HepG2 (cell line): ENCODE data around the gene GATD1. TPM values are rescaled to one million over a fixed set of nuclear protein-coding genes. Genes with fewer than 3 reads are reported as not detected.
A peak's percentile ranks its signal among the peaks of the same experiment; 100 is the strongest.

Experiments used
- ARID2 ChIP-seq: sonication (generic); formaldehyde crosslinking; IDR thresholded peaks from 2 replicates; pipeline ENCODE4 v1.8.1; 2022; ENCODE audit warnings: mild to moderate bottlenecking, missing genetic modification reagents, borderline replicate concordance
- CBX2 ChIP-seq, 2 experiments: fragments of 200-600 bp in 1 of 2; sonication (generic); formaldehyde crosslinking in 1 of 2; IDR thresholded peaks; 2 replicates each; pipeline versions ENCODE4 v1.7.0 to v1.8.1; 2018 to 2022; ENCODE audit warnings: low read depth in 2 of 2, low read length in 1 of 2, mild to moderate bottlenecking in 1 of 2, missing genetic modification reagents in 1 of 2
- KDM5A ChIP-seq: fragments of 200-600 bp; sonication (generic); IDR thresholded peaks from 2 replicates; pipeline ENCODE4 v1.7.0; 2018; ENCODE audit warnings: antibody characterized with exemption, mild to moderate bottlenecking, low read length, borderline replicate concordance
- KDM5B ChIP-seq: sonication (generic); formaldehyde crosslinking; IDR thresholded peaks from 2 replicates; pipeline ENCODE4 v1.4.0; 2020; ENCODE audit warnings: missing genetic modification reagents, mild to moderate bottlenecking, borderline replicate concordance
- KLF13 ChIP-seq: sonication (generic); formaldehyde crosslinking; IDR thresholded peaks from 2 replicates; pipeline ENCODE4 v1.4.0; 2020; ENCODE audit warnings: mild to moderate bottlenecking, missing genetic modification reagents
- NAIF1 ChIP-seq: sonication (generic); formaldehyde crosslinking; IDR thresholded peaks from 2 replicates; pipeline ENCODE4 v1.5.0; 2020; ENCODE audit warnings: mild to moderate bottlenecking, missing genetic modification reagents, borderline replicate concordance
- PHF20 ChIP-seq: sonication (generic); formaldehyde crosslinking; IDR thresholded peaks from 2 replicates; pipeline ENCODE4 v1.5.0; 2020; ENCODE audit warnings: mild to moderate bottlenecking, missing genetic modification reagents
- PLRG1 ChIP-seq: fragments of 450-650 bp; conservative IDR thresholded peaks from 2 replicates; pipeline ENCODE4 v1.6.1; 2016
- RFX5 ChIP-seq: IDR thresholded peaks from 2 replicates; pipeline ENCODE4 v1.6.1; 2011; ENCODE audit warnings: low read depth, low read length, improper control_type of control experiment
- RORA ChIP-seq: sonication (generic); formaldehyde crosslinking; IDR thresholded peaks from 2 replicates; pipeline ENCODE4 v1.5.0; 2020; ENCODE audit warnings: mild to moderate bottlenecking, missing genetic modification reagents, moderate library complexity
- SP2 ChIP-seq: sonication (generic); formaldehyde crosslinking; IDR thresholded peaks from 2 replicates; pipeline ENCODE4 v1.5.1; 2020; ENCODE audit warnings: mild to moderate bottlenecking, missing genetic modification reagents
- SRSF4 ChIP-seq: fragments of 200-400 bp; formaldehyde crosslinking; IDR thresholded peaks from one replicate; pipeline ENCODE4 v1.6.1; 2018; ENCODE audit warnings: mild to moderate bottlenecking, low read depth, low read length, moderate library complexity; ENCODE audit not compliant: poor library complexity, severe bottlenecking
- TBP ChIP-seq: sonication (generic); formaldehyde crosslinking; IDR thresholded peaks from 2 replicates; pipeline ENCODE4 v1.5.0; 2020; ENCODE audit warnings: missing genetic modification reagents
- TCF7L2 ChIP-seq: IDR thresholded peaks from 2 replicates; pipeline ENCODE4 v1.6.1; 2011; ENCODE audit warnings: mild to moderate bottlenecking, low read depth, low read length, moderate library complexity
- TEAD2 ChIP-seq: sonication (generic); formaldehyde crosslinking; IDR thresholded peaks from 2 replicates; pipeline ENCODE4 v1.9.0; 2021; ENCODE audit warnings: missing genetic modification reagents
- TRIM24 ChIP-seq: sonication (generic); formaldehyde crosslinking; IDR thresholded peaks from 2 replicates; pipeline ENCODE4 v1.8.0; 2022; ENCODE audit warnings: mild to moderate bottlenecking, missing genetic modification reagents
- ZMYM2 ChIP-seq: sonication (generic); formaldehyde crosslinking; IDR thresholded peaks from 2 replicates; pipeline ENCODE4 v1.8.0; 2022; ENCODE audit warnings: mild to moderate bottlenecking, missing genetic modification reagents
- ZNF24 ChIP-seq: fragments of 450-650 bp; IDR thresholded peaks from 2 replicates; pipeline ENCODE4 v1.6.1; 2017; ENCODE audit warnings: antibody characterized with exemption, mild to moderate bottlenecking
- ZNF670 ChIP-seq: sonication (generic); formaldehyde crosslinking; IDR thresholded peaks from 2 replicates; pipeline ENCODE4 v1.8.0; 2022; ENCODE audit warnings: mild to moderate bottlenecking, missing genetic modification reagents, borderline replicate concordance
- ZNF7 ChIP-seq: IDR thresholded peaks from 2 replicates; pipeline ENCODE4 v1.6.1; 2016; ENCODE audit warnings: missing biosample characterization, missing genetic modification reagents
- ZNF780A ChIP-seq: sonication (generic); formaldehyde crosslinking; IDR thresholded peaks from 2 replicates; pipeline ENCODE4 v1.8.0; 2022; ENCODE audit warnings: mild to moderate bottlenecking, missing genetic modification reagents, moderate library complexity
- ZNF839 ChIP-seq: sonication (generic); formaldehyde crosslinking; IDR thresholded peaks from 2 replicates; pipeline ENCODE4 v1.4.0; 2020; ENCODE audit warnings: missing genetic modification reagents, mild to moderate bottlenecking, borderline replicate concordance
- polyA plus RNA-seq, 8 experiments: library from polyadenylated mRNA; depleted of rRNA in 3 of 8; stranded (reverse) in 7 of 8; unstranded in 1 of 8; fragments of >200 nt; fragmentation: Illumina TruSeq in 4 of 8; extraction: Trizol in 4 of 8; gene quantifications; 2 replicates each; pipeline versions ENCODE4 v1.2.1 to v1.2.3, GENCODE V29; 2011 to 2016; ENCODE audit warnings: low read depth in 4 of 8, missing spikeins in 1 of 8, mixed read lengths in 1 of 8; ENCODE audit not compliant: insufficient read depth in 1 of 8
- total RNA-seq, 5 experiments: library from RNA; depleted of rRNA; stranded (reverse); fragments of >200 nt; fragmentation: Illumina TruSeq; extraction: Trizol; gene quantifications; 2 replicates each; pipeline ENCODE4 v1.2.3, GENCODE V29; 2016; ENCODE audit warnings: low read depth in 1 of 5
- TF ChIP-seq, protein P1 (sequence below): sonication (generic); formaldehyde crosslinking; IDR thresholded peaks from 2 replicates; pipeline ENCODE4 v1.4.0; 2020; ENCODE audit warnings: mild to moderate bottlenecking, missing genetic modification reagents, borderline replicate concordance
- TF ChIP-seq, protein P2 (sequence below): sonication (generic); formaldehyde crosslinking; IDR thresholded peaks from 2 replicates; pipeline ENCODE4 v1.9.0; 2021; ENCODE audit warnings: missing genetic modification reagents, borderline replicate concordance
- TF ChIP-seq, protein P3 (sequence below): sonication (generic); formaldehyde crosslinking; IDR thresholded peaks from 2 replicates; pipeline ENCODE4 v1.9.0; 2021; ENCODE audit warnings: missing genetic modification reagents, borderline replicate concordance

Gene GATD1
- total and polyA plus RNA-seq, 2 of the 13 experiments (the other 11 are each of a cell fraction or from before 2014, with no cell fraction given): 31.3 to 60.5 TPM

DNA sequence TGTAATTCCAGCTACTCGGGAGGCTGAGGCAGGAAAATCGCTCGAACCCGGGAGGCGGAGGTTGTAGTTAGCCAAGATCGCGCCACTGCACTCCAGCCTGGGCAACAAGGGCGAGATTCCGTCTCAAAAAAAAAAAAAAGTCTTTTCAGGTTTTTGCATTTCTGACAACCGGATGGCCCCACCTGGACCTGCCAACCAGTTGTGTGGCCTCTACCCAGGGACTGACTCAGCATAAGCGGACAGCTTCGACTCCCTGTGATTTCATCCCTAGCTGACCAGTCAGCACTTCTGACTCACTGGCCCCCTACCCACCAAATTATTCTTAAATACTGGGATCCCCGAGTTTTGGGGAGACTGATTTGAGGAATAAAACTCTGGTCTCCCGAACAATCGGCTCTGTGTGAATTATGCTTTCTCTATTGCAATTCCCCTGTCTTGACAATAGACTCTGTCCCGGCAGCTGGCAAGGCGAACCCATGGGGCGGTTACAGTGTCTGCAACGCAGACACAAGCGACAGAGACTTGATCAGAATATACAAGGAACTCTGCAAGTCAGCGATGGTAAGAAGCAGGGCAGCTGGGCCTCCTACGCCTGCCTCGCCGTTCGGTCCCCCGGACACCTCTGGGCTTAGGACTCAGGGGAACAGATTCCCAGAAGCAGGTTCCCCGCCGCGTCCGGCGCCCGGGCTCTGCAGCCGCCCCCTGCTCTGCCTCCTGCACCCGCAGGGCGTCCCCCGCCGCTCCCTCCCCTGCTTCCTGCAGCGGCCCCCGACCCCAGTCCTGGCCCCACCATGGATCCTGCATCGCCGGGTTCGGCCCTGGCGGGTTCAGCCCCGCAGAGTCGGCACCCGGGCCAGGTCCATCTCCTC lies 30.8 kb downstream of the GATD1 start (continued):
- TF ChIP-seq, protein P1, sequence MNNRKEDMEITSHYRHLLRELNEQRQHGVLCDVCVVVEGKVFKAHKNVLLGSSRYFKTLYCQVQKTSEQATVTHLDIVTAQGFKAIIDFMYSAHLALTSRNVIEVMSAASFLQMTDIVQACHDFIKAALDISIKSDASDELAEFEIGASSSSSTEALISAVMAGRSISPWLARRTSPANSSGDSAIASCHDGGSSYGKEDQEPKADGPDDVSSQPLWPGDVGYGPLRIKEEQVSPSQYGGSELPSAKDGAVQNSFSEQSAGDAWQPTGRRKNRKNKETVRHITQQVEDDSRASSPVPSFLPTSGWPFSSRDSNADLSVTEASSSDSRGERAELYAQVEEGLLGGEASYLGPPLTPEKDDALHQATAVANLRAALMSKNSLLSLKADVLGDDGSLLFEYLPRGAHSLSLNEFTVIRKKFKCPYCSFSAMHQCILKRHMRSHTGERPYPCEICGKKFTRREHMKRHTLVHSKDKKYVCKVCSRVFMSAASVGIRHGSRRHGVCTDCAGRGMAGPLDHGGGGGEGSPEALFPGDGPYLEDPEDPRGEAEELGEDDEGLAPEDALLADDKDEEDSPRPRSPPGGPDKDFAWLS (CRISPR knock-in tag): 0 out of 2 replicates have a peak, but pooled peaks have one; percentile 26
- TF ChIP-seq ZNF7 (no peak), KDM5B (CRISPR knock-in tag) (no peak), KLF13 (no peak), RORA (no peak), TBP (CRISPR knock-in tag) (no peak), ZNF780A (CRISPR knock-in tag) (no peak), TRIM24 (CRISPR knock-in tag) (no peak), TCF7L2 (no peak), PLRG1 (no peak), CBX2 (IDR thresholded peaks at IDR 0.05; ENCODE audit: low read depth, low read length) (no peak), CBX2 (CRISPR knock-in tag; IDR thresholded peaks at IDR 0.05; ENCODE audit: low read depth) (no peak), ZNF839 (CRISPR knock-in tag) (no peak), SRSF4 (no peak), ZNF670 (CRISPR knock-in tag) (peak; percentile 26; the same call in 1 of the 2 replicates), PHF20 (CRISPR knock-in tag) (no peak), RFX5 (no peak), ZNF24 (no peak), ZMYM2 (CRISPR knock-in tag) (no peak), KDM5A (no peak), SP2 (CRISPR knock-in tag) (no peak; the same call in 1 of the 2 replicates), NAIF1 (CRISPR knock-in tag) (no peak), TEAD2 (CRISPR knock-in tag) (no peak), ARID2 (CRISPR knock-in tag) (no peak)
- TF ChIP-seq, protein P2, sequence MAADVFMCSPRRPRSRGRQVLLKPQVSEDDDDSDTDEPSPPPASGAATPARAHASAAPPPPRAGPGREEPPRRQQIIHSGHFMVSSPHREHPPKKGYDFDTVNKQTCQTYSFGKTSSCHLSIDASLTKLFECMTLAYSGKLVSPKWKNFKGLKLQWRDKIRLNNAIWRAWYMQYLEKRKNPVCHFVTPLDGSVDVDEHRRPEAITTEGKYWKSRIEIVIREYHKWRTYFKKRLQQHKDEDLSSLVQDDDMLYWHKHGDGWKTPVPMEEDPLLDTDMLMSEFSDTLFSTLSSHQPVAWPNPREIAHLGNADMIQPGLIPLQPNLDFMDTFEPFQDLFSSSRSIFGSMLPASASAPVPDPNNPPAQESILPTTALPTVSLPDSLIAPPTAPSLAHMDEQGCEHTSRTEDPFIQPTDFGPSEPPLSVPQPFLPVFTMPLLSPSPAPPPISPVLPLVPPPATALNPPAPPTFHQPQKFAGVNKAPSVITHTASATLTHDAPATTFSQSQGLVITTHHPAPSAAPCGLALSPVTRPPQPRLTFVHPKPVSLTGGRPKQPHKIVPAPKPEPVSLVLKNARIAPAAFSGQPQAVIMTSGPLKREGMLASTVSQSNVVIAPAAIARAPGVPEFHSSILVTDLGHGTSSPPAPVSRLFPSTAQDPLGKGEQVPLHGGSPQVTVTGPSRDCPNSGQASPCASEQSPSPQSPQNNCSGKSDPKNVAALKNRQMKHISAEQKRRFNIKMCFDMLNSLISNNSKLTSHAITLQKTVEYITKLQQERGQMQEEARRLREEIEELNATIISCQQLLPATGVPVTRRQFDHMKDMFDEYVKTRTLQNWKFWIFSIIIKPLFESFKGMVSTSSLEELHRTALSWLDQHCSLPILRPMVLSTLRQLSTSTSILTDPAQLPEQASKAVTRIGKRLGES (CRISPR knock-in tag): no peak
- TF ChIP-seq, protein P3, sequence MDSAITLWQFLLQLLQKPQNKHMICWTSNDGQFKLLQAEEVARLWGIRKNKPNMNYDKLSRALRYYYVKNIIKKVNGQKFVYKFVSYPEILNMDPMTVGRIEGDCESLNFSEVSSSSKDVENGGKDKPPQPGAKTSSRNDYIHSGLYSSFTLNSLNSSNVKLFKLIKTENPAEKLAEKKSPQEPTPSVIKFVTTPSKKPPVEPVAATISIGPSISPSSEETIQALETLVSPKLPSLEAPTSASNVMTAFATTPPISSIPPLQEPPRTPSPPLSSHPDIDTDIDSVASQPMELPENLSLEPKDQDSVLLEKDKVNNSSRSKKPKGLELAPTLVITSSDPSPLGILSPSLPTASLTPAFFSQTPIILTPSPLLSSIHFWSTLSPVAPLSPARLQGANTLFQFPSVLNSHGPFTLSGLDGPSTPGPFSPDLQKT (CRISPR knock-in tag): no peak
